ENCODE measurements around the gene ATG4B.

- TF ChIP-seq CTCF (IDR thresholded peaks at IDR 0.05; ENCODE audit: extremely low read depth in 1 of 2, insufficient read depth in 1 of 2, low read depth in 1 of 2, low read length in 2 of 2): no peak
- no peak for TF ChIP-seq POLR2A (IDR thresholded peaks at IDR 0.05; ENCODE audit: low read depth, low read length)
- TF ChIP-seq POLR2AphosphoS5 (IDR thresholded peaks at IDR 0.05; ENCODE audit: insufficient read depth, low read depth, low read length): no peak
These were observed 71.4 kb downstream of the ATG4B start for GRCh38 chr2:241708879-241709278.
